A673 (cell line): ENCODE results near the gene PDIK1L. TPM values are rescaled to one million over a fixed set of nuclear protein-coding genes. Genes with fewer than 3 reads are reported as not detected.

ENCODE experiments used
- BruUV-seq: library from RNA; stranded (reverse); fragments of 400-500 nt; replicated peaks from 2 replicates; lab custom pipeline; 2021; lab: Mats Ljungman, UMichigan
- CTCF ChIA-PET: fragments of 300-600 bp; sonication (Branson Sonifier 250); formaldehyde crosslinking; loops from one replicate; lab custom pipeline; 2022; ENCODE audit warnings: antibody characterized with exemption; lab: Charles Lee
- POLR2A ChIA-PET: fragments of 300-600 bp; sonication (Branson Sonifier 250); formaldehyde crosslinking; loops from one replicate; lab custom pipeline; 2022; ENCODE audit warnings: antibody characterized with exemption; ENCODE audit not compliant: low non-redundant PET; lab: Charles Lee
- DNase-seq: peaks from one replicate; pipeline ENCODE4 v3.0.0-alpha.2; 2015; ENCODE audit warnings: low spot score
- H3K27ac ChIP-seq: fragments of 200-600 bp; sonication (generic); 2 replicates; pipeline ENCODE4 v1.5.1; 2016; ENCODE audit warnings: mixed run types, low read depth, mild to moderate bottlenecking, mixed read lengths, antibody characterized with exemption, low read length; ENCODE audit not compliant: poor library complexity, severe bottlenecking
- H3K27me3 ChIP-seq: fragments of 200-600 bp; sonication (generic); replicated peaks from 2 replicates; pipeline ENCODE4 v1.6.1; 2017; ENCODE audit warnings: mixed run types, low read depth, mild to moderate bottlenecking, mixed read lengths, antibody characterized with exemption, low read length; ENCODE audit not compliant: insufficient read depth, poor library complexity
- H3K36me3 ChIP-seq: fragments of 200-600 bp; sonication (generic); 2 replicates; pipeline ENCODE4 v1.6.1; 2016; ENCODE audit warnings: mixed run types, mild to moderate bottlenecking, mixed read lengths, antibody characterized with exemption, low read length; ENCODE audit not compliant: insufficient read depth, poor library complexity, severe bottlenecking
- H3K4me1 ChIP-seq: fragments of 200-600 bp; sonication (generic); 2 replicates; pipeline ENCODE4 v1.6.1; 2017; ENCODE audit warnings: mixed run types, mild to moderate bottlenecking, mixed read lengths, antibody characterized with exemption, low read length; ENCODE audit not compliant: insufficient read depth, poor library complexity, severe bottlenecking
- H3K4me3 ChIP-seq: fragments of 200-600 bp; sonication (generic); 2 replicates; pipeline ENCODE4 v1.5.1; 2016; ENCODE audit warnings: low read depth, mixed run types, mild to moderate bottlenecking, mixed read lengths, low read length; ENCODE audit not compliant: poor library complexity, severe bottlenecking
- H3K9me3 ChIP-seq: fragments of 200-600 bp; sonication (generic); 2 replicates; pipeline ENCODE4 v1.6.1; 2016; ENCODE audit warnings: mixed run types, low read depth, mild to moderate bottlenecking, mixed read lengths, antibody characterized with exemption, low read length; ENCODE audit not compliant: poor library complexity, severe bottlenecking
- EZH2 ChIP-seq: fragments of 200-600 bp; sonication (generic); IDR thresholded peaks from 2 replicates; pipeline ENCODE4 v1.6.1; 2017; ENCODE audit warnings: borderline replicate concordance, low read depth, mild to moderate bottlenecking, mixed read lengths, antibody characterized with exemption, low read length; ENCODE audit not compliant: poor library complexity, severe bottlenecking
- intact Hi-C: fragments of 100-400 bp; cut with micrococcal nuclease; formaldehyde crosslinking; loops from one replicate; pipeline ENCODE4 v1.10.0; 2022; ENCODE audit not compliant: unreplicated experiment
- total RNA-seq: library from RNA; stranded (reverse); gene quantifications from 2 replicates; pipeline ENCODE4 v1.2.3, GENCODE V29; 2021
- TF ChIP-seq, protein P1 (sequence below): fragments of 300-800, 200-600 bp; sonication (generic); conservative IDR thresholded peaks from 2 replicates; pipeline ENCODE4 v1.5.1; 2017; ENCODE audit warnings: low read depth, mild to moderate bottlenecking, antibody characterized with exemption, low read length, moderate library complexity, mixed read lengths

PDIK1L gene
- total RNA-seq, 1 experiment from 2014 or later, result 12.9 TPM

- Histone ChIP-seq H3K27me3 (no peaks in the 10 kb centered on the region), H3K9me3 (no peaks in the 10 kb centered on the region), H3K4me1 (no peaks in the 10 kb centered on the region), H3K4me3 (no peak overlapping the region), H3K36me3 (no peaks in the 10 kb centered on the region), H3K27ac (no peak overlapping the region)
- TF ChIP-seq, protein P1, sequence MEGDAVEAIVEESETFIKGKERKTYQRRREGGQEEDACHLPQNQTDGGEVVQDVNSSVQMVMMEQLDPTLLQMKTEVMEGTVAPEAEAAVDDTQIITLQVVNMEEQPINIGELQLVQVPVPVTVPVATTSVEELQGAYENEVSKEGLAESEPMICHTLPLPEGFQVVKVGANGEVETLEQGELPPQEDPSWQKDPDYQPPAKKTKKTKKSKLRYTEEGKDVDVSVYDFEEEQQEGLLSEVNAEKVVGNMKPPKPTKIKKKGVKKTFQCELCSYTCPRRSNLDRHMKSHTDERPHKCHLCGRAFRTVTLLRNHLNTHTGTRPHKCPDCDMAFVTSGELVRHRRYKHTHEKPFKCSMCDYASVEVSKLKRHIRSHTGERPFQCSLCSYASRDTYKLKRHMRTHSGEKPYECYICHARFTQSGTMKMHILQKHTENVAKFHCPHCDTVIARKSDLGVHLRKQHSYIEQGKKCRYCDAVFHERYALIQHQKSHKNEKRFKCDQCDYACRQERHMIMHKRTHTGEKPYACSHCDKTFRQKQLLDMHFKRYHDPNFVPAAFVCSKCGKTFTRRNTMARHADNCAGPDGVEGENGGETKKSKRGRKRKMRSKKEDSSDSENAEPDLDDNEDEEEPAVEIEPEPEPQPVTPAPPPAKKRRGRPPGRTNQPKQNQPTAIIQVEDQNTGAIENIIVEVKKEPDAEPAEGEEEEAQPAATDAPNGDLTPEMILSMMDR, result no peak
- no peak for TF ChIP-seq EZH2
- intact Hi-C loops, result loop anchor here (5.0 kb wide), 2 partner anchors 112 to 252 kb away; no protein-coding TSS in a partner anchor
- DNase-seq, result no peak
- ChIA-PET POLR2A (no interaction called here), CTCF (no interaction called here)
- BruUV-seq, result no TSS peak
These were observed 37.3 kb downstream of the PDIK1L start for GRCh38 chr1:26148887-26149286.

GRCh38 chr1:26153966-26154532, 42.4 kb downstream of the PDIK1L start:
- BruUV-seq, result no TSS peak
- no peaks in the 10 kb centered on the region for H3K9me3 ChIP-seq
- no peaks in the 10 kb centered on the region for H3K27me3 ChIP-seq
- intact Hi-C loops, result no loop called here
- DNase-seq, result no peak
- TF ChIP-seq, protein P1, result no peak
- TF ChIP-seq EZH2, result no peak
- ChIA-PET CTCF (no interaction called here), POLR2A (no interaction called here)
- no peak overlapping the region for H3K4me3 ChIP-seq
- H3K36me3 ChIP-seq, result no peaks in the 10 kb centered on the region
- H3K27ac ChIP-seq, result no peak overlapping the region
- peaks cover 22% of the 10 kb centered on the region for H3K4me1 ChIP-seq

DNA sequence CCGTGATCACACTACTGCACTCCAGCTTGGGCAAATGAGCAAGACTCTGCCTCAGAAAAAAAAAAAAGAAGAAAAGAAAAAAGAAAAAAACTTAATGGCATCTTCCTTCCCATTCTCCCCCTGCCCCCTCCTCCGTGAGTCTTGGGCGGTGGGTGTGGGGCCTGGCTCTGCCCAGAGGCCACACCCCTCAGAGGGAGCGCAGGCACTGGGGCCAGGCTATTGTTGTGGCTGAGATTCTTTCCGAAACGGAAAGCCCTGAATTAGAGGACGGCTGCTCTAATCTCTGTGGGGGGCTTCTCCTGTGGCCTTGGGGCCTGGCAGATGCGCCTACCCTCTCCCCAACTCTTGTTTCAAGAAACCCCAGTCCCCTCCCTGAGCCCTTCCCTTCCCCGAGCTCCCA, 43.1 kb downstream of the PDIK1L start:
- no peaks in the 10 kb centered on the region for H3K27me3 ChIP-seq
- ChIA-PET POLR2A (no interaction called here), CTCF (no interaction called here)
- no peak for DNase-seq
- no peaks in the 10 kb centered on the region for H3K36me3 ChIP-seq
- H3K4me1 ChIP-seq, result peaks cover 22% of the 10 kb centered on the region
- no peak overlapping the region for H3K27ac ChIP-seq
- TF ChIP-seq, protein P1, result no peak
- intact Hi-C loops, result no loop called here
- H3K9me3 ChIP-seq, result no peaks in the 10 kb centered on the region
- H3K4me3 ChIP-seq, result no peak overlapping the region
- no TSS peak for BruUV-seq
